ENCODE measurements around the gene PLIN5. TPM values are rescaled to one million over a fixed set of nuclear protein-coding genes. Genes with fewer than 3 reads are reported as not detected.

The PLIN5 gene
- total RNA-seq, 6 experiments from 2014 or later, result not detected

DNA sequence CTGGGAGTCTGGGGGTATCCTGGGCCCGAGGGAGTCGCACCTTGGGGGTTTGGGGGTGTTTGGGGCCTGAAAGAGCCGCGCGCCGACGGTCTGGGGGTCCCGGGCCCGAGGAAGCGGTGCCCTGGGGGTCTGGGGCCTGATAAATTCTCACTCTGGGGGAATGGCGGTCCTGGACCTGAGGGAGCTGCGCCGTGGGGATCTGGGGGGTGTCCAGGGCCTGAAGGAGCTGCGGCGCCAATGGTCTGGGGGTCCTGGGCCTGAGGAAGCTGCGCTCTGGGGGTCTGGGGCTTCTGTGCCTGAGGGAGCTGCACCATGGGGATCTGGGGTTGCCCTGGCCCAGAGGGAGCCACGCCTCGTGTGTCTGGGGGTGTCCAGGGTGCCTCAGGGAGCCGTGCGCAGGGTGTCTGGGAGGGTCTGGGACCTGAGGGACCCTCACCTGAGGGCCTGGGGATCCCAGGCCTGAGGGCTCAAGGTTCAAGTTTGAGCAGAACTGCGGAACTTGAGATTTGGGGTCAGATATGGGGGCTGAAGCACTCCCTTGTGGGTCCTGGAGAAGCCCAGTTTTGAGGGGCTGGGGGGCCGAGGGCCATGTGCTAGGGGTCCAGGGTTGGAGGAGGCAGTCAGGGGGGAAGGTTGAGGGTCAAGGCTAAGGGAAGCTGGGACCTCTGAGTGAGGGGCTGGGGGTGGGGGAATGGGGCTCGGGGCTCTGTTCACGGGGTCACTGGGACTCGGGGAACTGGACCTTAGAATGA is 61.8 kb downstream of the PLIN5 start:
- H3K27ac Mint-ChIP-seq, result peak overlapping the region; percentile 81
- peaks cover 19% of the 10 kb centered on the region for H3K4me1 Mint-ChIP-seq (ENCODE audit: low read depth)
- no peaks in the 10 kb centered on the region for H3K9me3 Mint-ChIP-seq
- TF ChIP-seq, protein P1, sequence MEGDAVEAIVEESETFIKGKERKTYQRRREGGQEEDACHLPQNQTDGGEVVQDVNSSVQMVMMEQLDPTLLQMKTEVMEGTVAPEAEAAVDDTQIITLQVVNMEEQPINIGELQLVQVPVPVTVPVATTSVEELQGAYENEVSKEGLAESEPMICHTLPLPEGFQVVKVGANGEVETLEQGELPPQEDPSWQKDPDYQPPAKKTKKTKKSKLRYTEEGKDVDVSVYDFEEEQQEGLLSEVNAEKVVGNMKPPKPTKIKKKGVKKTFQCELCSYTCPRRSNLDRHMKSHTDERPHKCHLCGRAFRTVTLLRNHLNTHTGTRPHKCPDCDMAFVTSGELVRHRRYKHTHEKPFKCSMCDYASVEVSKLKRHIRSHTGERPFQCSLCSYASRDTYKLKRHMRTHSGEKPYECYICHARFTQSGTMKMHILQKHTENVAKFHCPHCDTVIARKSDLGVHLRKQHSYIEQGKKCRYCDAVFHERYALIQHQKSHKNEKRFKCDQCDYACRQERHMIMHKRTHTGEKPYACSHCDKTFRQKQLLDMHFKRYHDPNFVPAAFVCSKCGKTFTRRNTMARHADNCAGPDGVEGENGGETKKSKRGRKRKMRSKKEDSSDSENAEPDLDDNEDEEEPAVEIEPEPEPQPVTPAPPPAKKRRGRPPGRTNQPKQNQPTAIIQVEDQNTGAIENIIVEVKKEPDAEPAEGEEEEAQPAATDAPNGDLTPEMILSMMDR (IDR thresholded peaks at IDR 0.05), result no peak
- H3K36me3 Mint-ChIP-seq (ENCODE audit: low read depth), result peaks cover 9% of the 10 kb centered on the region; the same call in 1 of the 2 replicates
- DNase-seq, result no peak
- peaks cover 3% of the 10 kb centered on the region; the same call in 1 of the 2 replicates for H3K27me3 Mint-ChIP-seq (ENCODE audit: insufficient read depth)
- peak overlapping the region; percentile 93 for H3K4me3 Mint-ChIP-seq

Other genes with a start within 250 kb of the PLIN5 start
- not detected for gene TMIGD2, start 232.8 kb downstream of the PLIN5 start, total RNA-seq (2021; fragmentation: NEBNext Ultra II Directional; extraction: Animal tissue kit (Norgen Biotek cat#: 25700))
- 10 to 100 TPM in 5 of 6 experiments, 1 to 10 TPM in 1; 9.2 to 15.2 (median 12.2) TPM for gene FSD1, start 230.6 kb downstream of the PLIN5 start, total RNA-seq (2021; fragmentation: NEBNext Ultra II Directional; extraction: Animal tissue kit (Norgen Biotek cat#: 25700))
- 1 to 10 TPM in 4 of 6 experiments, under 1 TPM in 2; 0.24 to 2.7 (median 1.9) TPM for gene STAP2, start 196.4 kb downstream of the PLIN5 start, total RNA-seq (2021; fragmentation: NEBNext Ultra II Directional; extraction: Animal tissue kit (Norgen Biotek cat#: 25700))
- 10 to 100 TPM; 11.7 to 15.0 (median 12.1) TPM for gene MPND, start 191.7 kb downstream of the PLIN5 start, total RNA-seq (2021; fragmentation: NEBNext Ultra II Directional; extraction: Animal tissue kit (Norgen Biotek cat#: 25700))
- gene SH3GL1, start 134.7 kb downstream of the PLIN5 start, total RNA-seq (2021; fragmentation: NEBNext Ultra II Directional; extraction: Animal tissue kit (Norgen Biotek cat#: 25700)), result 100 to 1,000 TPM; 102 to 126 (median 110) TPM
- 10 to 100 TPM; 18.3 to 26.3 (median 24.4) TPM for gene CHAF1A, start 132.6 kb downstream of the PLIN5 start, total RNA-seq (2021; fragmentation: NEBNext Ultra II Directional; extraction: Animal tissue kit (Norgen Biotek cat#: 25700))
- gene UBXN6, start 77.4 kb downstream of the PLIN5 start, total RNA-seq (2021; fragmentation: NEBNext Ultra II Directional; extraction: Animal tissue kit (Norgen Biotek cat#: 25700)), result 100 to 1,000 TPM; 124 to 142 (median 131) TPM
- 10 to 100 TPM; 68.0 to 79.6 (median 74.2) TPM for gene HDGFL2, start 62.9 kb downstream of the PLIN5 start, total RNA-seq (2021; fragmentation: NEBNext Ultra II Directional; extraction: Animal tissue kit (Norgen Biotek cat#: 25700))
- gene PLIN4, start 16.7 kb downstream of the PLIN5 start, total RNA-seq (2021; fragmentation: NEBNext Ultra II Directional; extraction: Animal tissue kit (Norgen Biotek cat#: 25700)), result not detected
- not detected for gene LRG1, start 4.8 kb upstream of the PLIN5 start, total RNA-seq (2021; fragmentation: NEBNext Ultra II Directional; extraction: Animal tissue kit (Norgen Biotek cat#: 25700))
- gene SEMA6B, start 24.5 kb upstream of the PLIN5 start, total RNA-seq (2021; fragmentation: NEBNext Ultra II Directional; extraction: Animal tissue kit (Norgen Biotek cat#: 25700)), result under 1 TPM; 0.05 to 0.30 (median 0.21) TPM
- gene TNFAIP8L1, start 104.3 kb upstream of the PLIN5 start, total RNA-seq (2021; fragmentation: NEBNext Ultra II Directional; extraction: Animal tissue kit (Norgen Biotek cat#: 25700)), result 1 to 10 TPM; 4.5 to 8.2 (median 6.7) TPM
- 100 to 1,000 TPM; 266 to 322 (median 283) TPM for gene MYDGF, start 135.1 kb upstream of the PLIN5 start, total RNA-seq (2021; fragmentation: NEBNext Ultra II Directional; extraction: Animal tissue kit (Norgen Biotek cat#: 25700))
- 10 to 100 TPM; 68.4 to 82.2 (median 80.1) TPM for gene DPP9, start 188.6 kb upstream of the PLIN5 start, total RNA-seq (2021; fragmentation: NEBNext Ultra II Directional; extraction: Animal tissue kit (Norgen Biotek cat#: 25700))